ENCODE data around the gene DLAT. TPM values are rescaled to one million over a fixed set of nuclear protein-coding genes. Genes with fewer than 3 reads are reported as not detected.
"Not testable (repeated sequence)": the region's sequence is repeated elsewhere in the genome, so short reads cannot be mapped to it uniquely, and the experiment has no call there.

DLAT gene
- total RNA-seq, 1 experiment from 2014 or later, result 71.5 TPM

GRCh38 chr11:112042161-112042960 lies 17.2 kb downstream of the DLAT start:
- in situ Hi-C loops (cut with HindIII; ENCODE audit: low sequenced_read_pairs), result no loop called here
- DNase-seq (ENCODE audit: low spot score), result no peak

GRCh38 chr11:112042961-112043304 lies 17.7 kb downstream of the DLAT start:
- in situ Hi-C loops (cut with HindIII; ENCODE audit: low sequenced_read_pairs), result no loop called here
- no peak for DNase-seq (ENCODE audit: low spot score)

GRCh38 chr11:112044961-112045360 lies 19.8 kb downstream of the DLAT start:
- no peak for DNase-seq (ENCODE audit: low spot score)
- in situ Hi-C loops (cut with HindIII; ENCODE audit: low sequenced_read_pairs), result no loop called here

- in situ Hi-C loops (cut with HindIII; ENCODE audit: low sequenced_read_pairs); DNase-seq (ENCODE audit: low spot score): not testable (repeated sequence)
Measured at GRCh38 chr11:112046647-112047046, 21.4 kb downstream of the DLAT start.

- DNase-seq (ENCODE audit: low spot score); in situ Hi-C loops (cut with HindIII; ENCODE audit: low sequenced_read_pairs): not testable (repeated sequence)
Measured at GRCh38 chr11:112048256-112048655, 23.0 kb downstream of the DLAT start.

DNA sequence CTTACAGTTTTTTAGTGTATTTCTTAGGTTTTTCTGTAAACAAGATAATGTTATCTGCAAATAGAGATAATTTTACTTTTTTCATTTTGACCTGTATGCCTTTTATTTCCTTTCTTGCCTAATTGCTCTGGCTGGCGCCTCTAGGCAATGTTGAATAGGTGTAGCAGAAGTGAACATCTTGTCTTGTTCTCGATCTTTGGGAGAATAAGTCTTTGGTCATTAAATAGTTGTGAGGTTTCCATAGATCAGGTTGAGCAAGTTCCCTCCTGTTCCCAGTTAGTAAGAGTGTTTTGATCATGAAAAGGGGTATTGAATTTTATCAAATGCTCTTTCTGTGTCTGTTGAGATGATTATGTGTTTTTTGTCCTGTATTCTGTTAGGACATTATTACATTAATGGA lies 24.6 kb downstream of the DLAT start:
- in situ Hi-C loops (cut with HindIII; ENCODE audit: low sequenced_read_pairs), result no loop called here
- no peak for DNase-seq (ENCODE audit: low spot score)

GRCh38 chr11:112050721-112051120 lies 25.5 kb downstream of the DLAT start:
- in situ Hi-C loops (cut with HindIII; ENCODE audit: low sequenced_read_pairs), result no loop called here
- DNase-seq (ENCODE audit: low spot score), result no peak

DNA sequence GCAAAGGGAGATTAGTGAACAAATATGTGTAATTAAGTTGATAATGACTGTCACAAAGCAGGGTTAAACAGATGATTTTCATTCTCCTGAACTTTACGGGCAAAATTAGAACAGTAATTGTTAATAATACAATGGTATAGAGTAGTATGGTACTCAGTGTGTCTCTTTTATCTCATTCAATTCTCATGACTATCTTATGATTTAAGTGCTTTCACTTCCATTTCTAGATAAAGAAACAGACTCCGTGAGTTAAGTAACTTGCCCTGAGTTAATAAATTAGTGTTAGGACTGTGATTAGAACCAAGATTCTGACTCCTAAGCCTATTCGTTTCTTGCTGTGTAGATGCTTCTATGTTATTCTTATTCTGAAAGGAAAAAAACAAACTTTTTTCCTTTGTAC lies 26.6 kb downstream of the DLAT start:
- DNase-seq (ENCODE audit: low spot score), result no peak
- in situ Hi-C loops (cut with HindIII; ENCODE audit: low sequenced_read_pairs), result no loop called here

- no peak for DNase-seq (ENCODE audit: low spot score)
- in situ Hi-C loops (cut with HindIII; ENCODE audit: low sequenced_read_pairs), result no loop called here
Measured at GRCh38 chr11:112057170-112057569, 32.0 kb downstream of the DLAT start.

GRCh38 chr11:112058103-112058502 lies 32.9 kb downstream of the DLAT start:
- DNase-seq (ENCODE audit: low spot score), result no peak

GRCh38 chr11:112062923-112063322 lies 37.7 kb downstream of the DLAT start:
- in situ Hi-C loops (cut with HindIII; ENCODE audit: low sequenced_read_pairs), result no loop called here
- no peak for DNase-seq (ENCODE audit: low spot score)

More at GRCh38 chr11:112058103-112058502, 32.9 kb downstream of the DLAT start:
- in situ Hi-C loops (cut with HindIII; ENCODE audit: low sequenced_read_pairs), result no loop called here

DNA sequence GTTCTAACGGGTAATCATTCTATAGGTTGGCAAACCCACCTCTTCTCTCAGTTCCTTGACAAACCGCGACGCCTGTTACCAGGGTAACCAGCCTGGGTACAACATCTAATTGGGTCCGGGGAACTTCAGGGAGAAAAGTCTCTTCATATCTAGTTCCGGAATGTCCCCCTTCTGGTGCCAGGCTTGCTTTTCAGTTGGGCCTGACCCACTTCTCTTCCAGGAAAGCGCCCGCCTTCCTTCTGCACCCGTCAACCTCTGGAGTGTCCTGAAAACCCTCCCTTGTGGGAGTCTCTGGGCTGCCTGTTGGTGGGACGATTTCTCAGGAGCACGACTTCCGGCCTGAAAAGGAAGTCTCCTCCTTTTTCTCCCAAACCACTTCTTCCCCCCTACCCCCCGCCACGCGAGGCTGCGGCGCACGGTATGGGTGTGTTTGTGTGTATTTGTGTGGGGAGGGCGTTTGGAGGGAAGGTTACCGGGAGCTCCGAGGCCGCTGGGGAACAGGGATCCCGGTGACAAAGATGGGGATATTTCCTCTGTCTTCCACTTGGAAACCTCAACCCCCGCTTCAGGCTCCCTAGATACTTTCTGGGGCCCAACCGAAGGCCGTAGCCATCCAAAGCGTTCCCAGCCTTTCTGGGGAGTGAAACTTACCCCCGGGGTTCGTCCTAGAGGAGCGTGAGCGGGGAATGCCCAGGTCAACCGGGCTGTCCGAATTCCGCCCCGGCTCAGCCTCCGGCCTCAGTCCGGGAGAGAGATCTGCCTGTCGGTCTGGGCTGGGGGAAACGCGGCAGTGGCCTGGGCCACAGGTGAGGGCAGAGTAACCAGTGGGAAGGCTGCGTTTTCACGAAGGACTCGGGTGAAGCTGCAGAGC lies 49.0 kb downstream of the DLAT start, which contains the start of the genes NKAPD1 and PIH1D2:
Gene NKAPD1, plus strand, starts transcription at position 359 of the 871 bp plus-strand sequence. CDS start 1,276 bp downstream, outside the sequence.
Gene PIH1D2, minus strand, starts transcription at position 77 of the 871 bp plus-strand sequence. CDS start 843 bp downstream, outside the sequence.
- peak; percentile 91 for DNase-seq (ENCODE audit: low spot score)
- in situ Hi-C loops (cut with HindIII; ENCODE audit: low sequenced_read_pairs), result no loop called here

GRCh38 chr11:112082729-112083128 lies 57.5 kb downstream of the DLAT start:
- in situ Hi-C loops (cut with HindIII; ENCODE audit: low sequenced_read_pairs), result no loop called here
- DNase-seq (ENCODE audit: low spot score), result no peak

- in situ Hi-C loops (cut with HindIII; ENCODE audit: low sequenced_read_pairs), result no loop called here
- DNase-seq (ENCODE audit: low spot score), result no peak
Measured at GRCh38 chr11:112085822-112086421, 60.7 kb downstream of the DLAT start.

- in situ Hi-C loops (cut with HindIII; ENCODE audit: low sequenced_read_pairs), result no loop called here
- peak; percentile 97 for DNase-seq (ENCODE audit: low spot score)
Measured at GRCh38 chr11:112086422-112087191, 61.4 kb downstream of the DLAT start, which contains the start of the genes SDHD and TIMM8B. TSS of gene SDHD (plus strand) at chr11:112086873. CDS start at chr11:112086908, 35 bp downstream. TSS of gene TIMM8B (minus strand) at chr11:112086756. CDS start at chr11:112086723, 33 bp downstream.

DNA sequence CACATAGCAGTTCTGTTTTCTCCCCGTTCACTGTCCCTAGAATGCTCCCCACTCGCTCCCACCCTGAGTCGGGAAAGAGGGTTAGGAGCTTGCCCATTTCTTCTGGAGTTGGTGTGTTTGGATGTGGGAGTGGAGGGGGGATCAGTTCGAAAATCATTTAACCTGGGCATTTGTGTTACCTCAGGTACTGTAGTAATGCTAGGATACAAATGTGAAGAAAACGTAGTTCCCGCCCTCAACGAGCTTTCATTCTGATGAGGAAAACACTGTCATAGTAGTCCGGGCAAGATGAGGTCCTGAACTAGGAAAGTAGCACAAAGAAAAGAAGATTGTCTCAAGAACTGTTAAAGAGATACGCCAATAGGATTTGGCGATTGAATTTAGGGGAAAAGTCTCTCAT lies 62.0 kb downstream of the DLAT start:
- in situ Hi-C loops (cut with HindIII; ENCODE audit: low sequenced_read_pairs), result no loop called here
- no peak for DNase-seq (ENCODE audit: low spot score)

DNA sequence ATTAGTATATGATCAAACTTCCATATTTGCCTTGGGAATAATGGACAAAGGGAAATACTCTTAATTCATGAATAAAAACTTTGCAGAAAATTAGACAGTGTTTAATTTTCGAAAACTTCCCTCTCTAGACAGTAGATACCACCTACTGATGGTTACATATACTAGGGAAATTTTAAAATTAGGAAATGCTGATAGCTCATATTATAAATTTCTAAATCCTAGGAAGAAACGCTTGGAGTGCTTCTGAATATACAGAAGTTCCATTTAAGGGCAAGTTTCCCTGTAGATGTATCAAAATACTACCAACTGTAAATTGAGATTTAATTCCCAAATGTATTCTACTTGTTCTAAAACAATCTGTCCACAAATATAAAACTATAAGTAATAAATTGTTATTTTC lies 70.1 kb downstream of the DLAT start:
- in situ Hi-C loops (cut with HindIII; ENCODE audit: low sequenced_read_pairs); DNase-seq (ENCODE audit: low spot score): not testable (repeated sequence)

DNA sequence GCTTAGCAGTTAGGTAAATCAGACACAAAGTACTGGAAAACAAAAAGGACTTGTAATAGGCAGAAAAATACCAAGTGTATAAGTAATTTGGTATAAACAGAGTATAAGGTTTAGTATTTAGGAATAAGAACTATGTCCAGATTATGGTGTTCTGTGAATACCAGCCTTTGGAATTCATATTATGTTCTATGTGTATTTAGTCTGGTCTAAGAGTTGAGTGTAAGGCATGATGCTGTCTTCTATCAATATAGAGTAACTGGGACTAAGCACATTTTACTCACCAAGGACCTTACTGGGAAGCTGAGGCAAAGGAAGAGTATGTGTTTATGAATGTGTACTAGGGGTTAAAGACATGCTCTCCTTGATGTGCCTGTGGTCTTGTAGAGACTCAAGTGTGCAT lies 71.0 kb downstream of the DLAT start:
- in situ Hi-C loops (cut with HindIII; ENCODE audit: low sequenced_read_pairs), result no loop called here
- no peak for DNase-seq (ENCODE audit: low spot score)
